H1 (cell line): Measurements from ENCODE around the gene TLX1. TPM values are rescaled to one million over a fixed set of nuclear protein-coding genes. Genes with fewer than 3 reads are reported as not detected.

ENCODE experiments used
- BCL11A ChIP-seq, 2 experiments: IDR thresholded peaks; one replicate each; pipeline ENCODE4 v1.6.1; 2011; ENCODE audit warnings: low read depth in 2 of 2, low read length in 2 of 2, mild to moderate bottlenecking in 2 of 2
- BRCA1 ChIP-seq: IDR thresholded peaks from 2 replicates; pipeline ENCODE4 v1.6.1; 2012; ENCODE audit warnings: low read depth, low read length, improper control_type of control experiment
- CBX8 ChIP-seq: fragments of 300-800, 300-1000 bp; sonication (generic); IDR thresholded peaks from 2 replicates; pipeline ENCODE4 v1.7.1; 2016; ENCODE audit warnings: low read depth, low read length, borderline replicate concordance
- CHD7 ChIP-seq: fragments of 300-600 bp; sonication (generic); IDR thresholded peaks from 2 replicates; pipeline ENCODE4 v1.7.1; 2012; ENCODE audit warnings: low read length, moderate library complexity, mild to moderate bottlenecking, inconsistent platforms; ENCODE audit not compliant: insufficient replicate concordance
- EZH2 ChIP-seq: fragments of 200-600 bp; sonication (generic); IDR thresholded peaks from 2 replicates; pipeline ENCODE4 v1.7.1; 2012; ENCODE audit warnings: low read depth, mild to moderate bottlenecking, moderate library complexity, low read length, inconsistent platforms; ENCODE audit not compliant: severe bottlenecking
- MAX ChIP-seq: IDR thresholded peaks from 2 replicates; pipeline ENCODE4 v1.6.1; 2012; ENCODE audit warnings: inconsistent platforms
- POLR2AphosphoS5 ChIP-seq: IDR thresholded peaks from 2 replicates; pipeline ENCODE4 v1.6.1; 2011; ENCODE audit warnings: low read depth, low read length
- RFX5 ChIP-seq: IDR thresholded peaks from 2 replicates; pipeline ENCODE4 v1.6.1; 2011; ENCODE audit warnings: low read depth, low read length, improper control_type of control experiment, borderline replicate concordance
- SP4 ChIP-seq: IDR thresholded peaks from 2 replicates; pipeline ENCODE4 v1.6.1; 2012; ENCODE audit warnings: low read length, inconsistent platforms
- SRF ChIP-seq: IDR thresholded peaks from 2 replicates; pipeline ENCODE4 v1.6.1; 2011; ENCODE audit warnings: mild to moderate bottlenecking, low read depth, low read length, moderate library complexity
- TAF1 ChIP-seq: IDR thresholded peaks from 2 replicates; pipeline ENCODE4 v1.6.1; 2011; ENCODE audit warnings: mild to moderate bottlenecking, low read depth, low read length
- polyA plus RNA-seq, 7 experiments: library from polyadenylated mRNA; depleted of rRNA in 3 of 7; stranded (reverse) in 5 of 7; unstranded in 2 of 7; fragments of >200 nt in 5 of 7; fragments of 200-250 nt in 2 of 7; gene quantifications; 1 replicate in 5 of 7; 2 replicates in 1 of 7; 4 replicates in 1 of 7; pipeline versions ENCODE4 v1.2.1 to v1.2.3, GENCODE V29; 2011 to 2013; ENCODE audit warnings: missing spikeins in 2 of 7, mixed read lengths in 2 of 7
- total RNA-seq: library from RNA; stranded (reverse); fragmentation: NEBNext Ultra II Directional; extraction: Animal tissue kit (Norgen Biotek cat#: 25700); gene quantifications from 2 replicates; pipeline ENCODE4 v1.2.1, GENCODE V29; 2021

Gene TLX1
- total and polyA plus RNA-seq, 2 of the 8 experiments (the other 6 are each of a cell fraction or from before 2014, with no cell fraction given) = not detected

- TF ChIP-seq SRF (0 out of 2 replicates have a peak, but pooled peaks have one; percentile 11), CBX8 (no peak), EZH2 (no peak), SP4 (no peak), RFX5 (no peak), CHD7 (no peak), BCL11A (IDR thresholded peaks at IDR 0.05; ENCODE audit: low read depth in 2 of 2, low read length in 2 of 2) (no peak), MAX (peak; percentile 17; the same call in 1 of the 2 replicates), TAF1 (no peak), BRCA1 (no peak), POLR2AphosphoS5 (no peak)
Observed at GRCh38 chr10:101095550-101096213, 35.4 kb upstream of the TLX1 start (continued).
